Measurements from ENCODE around the gene RNF217. TPM values are rescaled to one million over a fixed set of nuclear protein-coding genes. Genes with fewer than 3 reads are reported as not detected.

RNF217 gene
- total RNA-seq, 1 experiment from 2014 or later: 42.3 TPM

GRCh38 chr6:125086716-125087115 lies 124.5 kb downstream of the RNF217 start:
- H4K20me1 ChIP-seq (ENCODE audit: insufficient read depth): no peaks in the 10 kb centered on the region
- H3K4me1 ChIP-seq (replicated peaks; ENCODE audit: insufficient read depth): no peaks in the 10 kb centered on the region
- DNase-seq: no peak
- no peaks in the 10 kb centered on the region for H3K79me2 ChIP-seq (ENCODE audit: low read depth)
- H3F3A ChIP-seq (ENCODE audit: insufficient read depth, low read depth): no peaks in the 10 kb centered on the region; the same call in 1 of the 2 replicates
- H3K4me3 ChIP-seq: no peak overlapping the region
- intact Hi-C loops (cut with micrococcal nuclease; ENCODE audit: unreplicated experiment): no loop called here
- no peak overlapping the region for H2AFZ ChIP-seq
- H3K4me2 ChIP-seq: no peak overlapping the region
- no peaks in the 10 kb centered on the region for H3K27me3 ChIP-seq (ENCODE audit: insufficient read depth, low read depth)
- no peak overlapping the region for H3K27ac ChIP-seq
- ChIA-PET POLR2A (ENCODE audit: unreplicated experiment) (no interaction called here), CTCF (interaction anchor here (0.5 kb wide), 1 partner anchor 9 kb away, joined by 3 read pairs; no protein-coding TSS in a partner anchor)
- peaks cover 10% of the 10 kb centered on the region; the same call in 1 of the 2 replicates for H3K36me3 ChIP-seq (ENCODE audit: low read depth)
- no peaks in the 10 kb centered on the region for H3K9me3 ChIP-seq (ENCODE audit: insufficient read depth, low read depth)
- H3K9me2 ChIP-seq (ENCODE audit: insufficient read depth): no peaks in the 10 kb centered on the region
- BruUV-seq (replicated peaks): no TSS peak
- no peak for TF ChIP-seq EZH2 (IDR thresholded peaks at IDR 0.05; ENCODE audit: low read depth)
- TF ChIP-seq, protein P1, sequence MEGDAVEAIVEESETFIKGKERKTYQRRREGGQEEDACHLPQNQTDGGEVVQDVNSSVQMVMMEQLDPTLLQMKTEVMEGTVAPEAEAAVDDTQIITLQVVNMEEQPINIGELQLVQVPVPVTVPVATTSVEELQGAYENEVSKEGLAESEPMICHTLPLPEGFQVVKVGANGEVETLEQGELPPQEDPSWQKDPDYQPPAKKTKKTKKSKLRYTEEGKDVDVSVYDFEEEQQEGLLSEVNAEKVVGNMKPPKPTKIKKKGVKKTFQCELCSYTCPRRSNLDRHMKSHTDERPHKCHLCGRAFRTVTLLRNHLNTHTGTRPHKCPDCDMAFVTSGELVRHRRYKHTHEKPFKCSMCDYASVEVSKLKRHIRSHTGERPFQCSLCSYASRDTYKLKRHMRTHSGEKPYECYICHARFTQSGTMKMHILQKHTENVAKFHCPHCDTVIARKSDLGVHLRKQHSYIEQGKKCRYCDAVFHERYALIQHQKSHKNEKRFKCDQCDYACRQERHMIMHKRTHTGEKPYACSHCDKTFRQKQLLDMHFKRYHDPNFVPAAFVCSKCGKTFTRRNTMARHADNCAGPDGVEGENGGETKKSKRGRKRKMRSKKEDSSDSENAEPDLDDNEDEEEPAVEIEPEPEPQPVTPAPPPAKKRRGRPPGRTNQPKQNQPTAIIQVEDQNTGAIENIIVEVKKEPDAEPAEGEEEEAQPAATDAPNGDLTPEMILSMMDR (conservative IDR thresholded peaks at IDR 0.05): no peak

- 0 out of 2 replicates have a peak, but pooled peaks cover 1% of the 10 kb centered on the region for H3K36me3 ChIP-seq (ENCODE audit: low read depth)
- CTCF ChIA-PET: no interaction called here
Observed at GRCh38 chr6:125088963-125089362, 126.7 kb downstream of the RNF217 start.

GRCh38 chr6:125094563-125094962 lies 132.3 kb downstream of the RNF217 start:
- Histone ChIP-seq H2AFZ (no peak overlapping the region), H3K4me3 (no peak overlapping the region), H3K9me2 (ENCODE audit: insufficient read depth) (no peaks in the 10 kb centered on the region), H4K20me1 (ENCODE audit: insufficient read depth) (no peaks in the 10 kb centered on the region), H3K36me3 (ENCODE audit: low read depth) (no peaks in the 10 kb centered on the region), H3K4me1 (replicated peaks; ENCODE audit: insufficient read depth) (no peaks in the 10 kb centered on the region), H3F3A (ENCODE audit: insufficient read depth, low read depth) (no peaks in the 10 kb centered on the region), H3K27me3 (ENCODE audit: insufficient read depth, low read depth) (no peaks in the 10 kb centered on the region), H3K4me2 (no peak overlapping the region), H3K27ac (no peak overlapping the region), H3K9me3 (ENCODE audit: insufficient read depth, low read depth) (no peaks in the 10 kb centered on the region), H3K79me2 (ENCODE audit: low read depth) (no peaks in the 10 kb centered on the region)
- ChIA-PET CTCF (no interaction called here), POLR2A (ENCODE audit: unreplicated experiment) (no interaction called here)
- intact Hi-C loops (cut with micrococcal nuclease; ENCODE audit: unreplicated experiment): no loop called here
- no TSS peak for BruUV-seq (replicated peaks)
- TF ChIP-seq, protein P1 (conservative IDR thresholded peaks at IDR 0.05): no peak
- no peak for TF ChIP-seq EZH2 (IDR thresholded peaks at IDR 0.05; ENCODE audit: low read depth)
- no peak for DNase-seq

More at GRCh38 chr6:125088963-125089362, 126.7 kb downstream of the RNF217 start:
- H2AFZ ChIP-seq: no peak overlapping the region
- H3K79me2 ChIP-seq (ENCODE audit: low read depth): no peaks in the 10 kb centered on the region
- POLR2A ChIA-PET (ENCODE audit: unreplicated experiment): no interaction called here
- intact Hi-C loops (cut with micrococcal nuclease; ENCODE audit: unreplicated experiment): no loop called here
- no peaks in the 10 kb centered on the region for H3K4me1 ChIP-seq (replicated peaks; ENCODE audit: insufficient read depth)
- no TSS peak for BruUV-seq (replicated peaks)
- H3K27ac ChIP-seq: no peak overlapping the region
- no peaks in the 10 kb centered on the region for H3F3A ChIP-seq (ENCODE audit: insufficient read depth, low read depth)
- DNase-seq: no peak
- H3K4me3 ChIP-seq: no peak overlapping the region
- no peaks in the 10 kb centered on the region for H3K27me3 ChIP-seq (ENCODE audit: insufficient read depth, low read depth)
- no peaks in the 10 kb centered on the region for H3K9me2 ChIP-seq (ENCODE audit: insufficient read depth)
- TF ChIP-seq, protein P1 (conservative IDR thresholded peaks at IDR 0.05): no peak
- TF ChIP-seq EZH2 (IDR thresholded peaks at IDR 0.05; ENCODE audit: low read depth): no peak
- H4K20me1 ChIP-seq (ENCODE audit: insufficient read depth): no peaks in the 10 kb centered on the region
- no peak overlapping the region for H3K4me2 ChIP-seq
- no peaks in the 10 kb centered on the region for H3K9me3 ChIP-seq (ENCODE audit: insufficient read depth, low read depth)

All from PC-9 (cell line).